ENCODE data around the gene RHOT1.

RHOT1 gene

GRCh38 chr17:32209608-32210007 lies 67.3 kb downstream of the RHOT1 start:
- no peak for TF ChIP-seq CTCF (IDR thresholded peaks at IDR 0.05; ENCODE audit: low read depth, low read length)
- Histone ChIP-seq H3K27me3 (no peaks in the 10 kb centered on the region), H3K9me3 (no peaks in the 10 kb centered on the region), H3K4me1 (no peaks in the 10 kb centered on the region), H3K36me3 (no peaks in the 10 kb centered on the region; the same call in 1 of the 2 replicates), H3K4me3 (ENCODE audit: low read depth, low read length) (no peak overlapping the region)
- no peak for DNase-seq

DNA sequence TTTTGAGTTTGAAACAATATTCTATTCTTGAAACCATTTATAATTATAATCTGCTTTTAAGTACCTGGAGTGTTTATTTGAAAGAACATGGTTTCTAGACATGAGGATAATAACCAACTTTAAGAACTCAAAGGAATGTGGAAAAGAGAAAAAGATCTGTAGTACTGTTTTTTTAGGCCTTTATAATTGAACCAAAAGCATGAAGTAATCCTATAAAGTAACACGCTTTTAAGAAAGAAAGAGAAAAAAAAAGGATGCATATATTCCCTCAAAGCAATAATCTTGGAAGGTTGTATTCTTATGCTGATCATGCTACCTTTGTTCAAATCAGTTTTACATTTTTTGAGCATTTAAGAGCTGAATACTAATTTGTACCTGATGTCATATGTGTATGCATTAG lies 69.4 kb downstream of the RHOT1 start:
- no peak for DNase-seq
- Histone ChIP-seq H3K9me3 (no peaks in the 10 kb centered on the region), H3K4me1 (no peaks in the 10 kb centered on the region), H3K36me3 (no peaks in the 10 kb centered on the region; the same call in 1 of the 2 replicates), H3K4me3 (ENCODE audit: low read depth, low read length) (no peak overlapping the region), H3K27me3 (no peaks in the 10 kb centered on the region)
- no peak for TF ChIP-seq CTCF (IDR thresholded peaks at IDR 0.05; ENCODE audit: low read depth, low read length)

GRCh38 chr17:32215696-32216095 lies 73.4 kb downstream of the RHOT1 start:
- Histone ChIP-seq H3K4me1 (no peaks in the 10 kb centered on the region), H3K9me3 (no peaks in the 10 kb centered on the region), H3K36me3 (no peaks in the 10 kb centered on the region), H3K27me3 (no peaks in the 10 kb centered on the region), H3K4me3 (ENCODE audit: low read depth, low read length) (no peak overlapping the region)
- TF ChIP-seq CTCF (IDR thresholded peaks at IDR 0.05; ENCODE audit: low read depth, low read length), result no peak
- DNase-seq, result no peak

DNA sequence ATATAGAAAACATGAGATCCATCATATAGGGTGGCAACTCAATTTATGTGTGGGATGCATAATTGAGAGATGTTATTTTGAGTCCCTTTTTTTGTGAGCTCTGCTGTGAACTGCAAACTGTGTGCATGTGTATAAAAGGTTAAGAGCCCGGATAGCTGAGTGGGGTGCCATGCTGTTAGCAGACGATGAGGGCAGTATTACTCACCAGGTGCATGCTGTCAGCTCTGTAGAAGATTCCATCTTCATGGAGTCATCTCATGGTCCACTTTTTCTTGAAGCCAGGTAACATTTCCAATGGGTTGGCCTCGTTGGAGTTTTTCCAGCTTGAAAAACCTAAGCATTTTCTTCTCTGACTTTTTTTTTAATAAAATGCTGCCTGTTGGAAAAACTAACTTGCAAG lies 80.3 kb downstream of the RHOT1 start:
- Histone ChIP-seq H3K36me3 (no peaks in the 10 kb centered on the region), H3K9me3 (no peaks in the 10 kb centered on the region), H3K4me1 (no peaks in the 10 kb centered on the region), H3K4me3 (ENCODE audit: low read depth, low read length) (no peak overlapping the region), H3K27me3 (no peaks in the 10 kb centered on the region)
- no peak for DNase-seq
- TF ChIP-seq CTCF (IDR thresholded peaks at IDR 0.05; ENCODE audit: low read depth, low read length), result no peak

GRCh38 chr17:32223703-32224102 lies 81.4 kb downstream of the RHOT1 start:
- H3K4me3 ChIP-seq (ENCODE audit: low read depth, low read length), result no peak overlapping the region
- no peak for TF ChIP-seq CTCF (IDR thresholded peaks at IDR 0.05; ENCODE audit: low read depth, low read length)
- H3K9me3 ChIP-seq, result no peaks in the 10 kb centered on the region
- no peaks in the 10 kb centered on the region for H3K27me3 ChIP-seq
- no peaks in the 10 kb centered on the region for H3K4me1 ChIP-seq
- H3K36me3 ChIP-seq, result no peaks in the 10 kb centered on the region
- DNase-seq, result no peak

DNA sequence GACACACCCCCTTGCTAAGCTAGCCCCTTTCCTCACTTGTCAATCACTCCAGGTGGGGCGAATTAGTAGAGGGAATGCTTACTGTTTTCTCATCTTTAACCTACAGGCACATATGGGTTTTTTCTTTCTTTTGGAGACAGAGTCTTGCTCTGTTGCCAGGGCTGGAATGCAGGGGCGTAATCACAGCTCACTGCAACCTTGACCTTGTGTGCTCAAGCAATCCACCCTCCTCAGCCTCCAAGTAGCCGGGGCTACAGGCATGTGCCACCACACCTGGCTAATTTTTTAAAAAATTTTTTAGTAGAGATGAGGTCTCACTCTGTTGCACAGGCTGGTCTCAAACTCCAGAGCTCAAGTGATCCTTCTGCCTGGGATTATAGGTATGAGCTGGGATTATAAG lies 84.6 kb downstream of the RHOT1 start:
- no peak for TF ChIP-seq CTCF (IDR thresholded peaks at IDR 0.05; ENCODE audit: low read depth, low read length)
- H3K36me3 ChIP-seq, result no peaks in the 10 kb centered on the region
- no peaks in the 10 kb centered on the region for H3K4me1 ChIP-seq
- DNase-seq, result no peak
- no peaks in the 10 kb centered on the region for H3K9me3 ChIP-seq
- no peak overlapping the region for H3K4me3 ChIP-seq (ENCODE audit: low read depth, low read length)
- no peaks in the 10 kb centered on the region for H3K27me3 ChIP-seq
